Left hindlimb (tissue), 1 donor: ENCODE results near the gene PAK2.
"Not testable (repeated sequence)": the region's sequence is repeated elsewhere in the genome, so short reads cannot be mapped to it uniquely, and the experiment has no call there.

ENCODE experiments used
- DNase-seq: peaks from one replicate; pipeline ENCODE4 v3.0.0-alpha.2; 2018

Gene PAK2

GRCh38 chr3:196739671-196740480 lies at the start of gene PAK2:
Gene PAK2, plus strand, starts transcription at chr3:196739857. Its CDS starts 42,790 bp downstream, at chr3:196782647.
- DNase-seq = peak; percentile 94

GRCh38 chr3:196689941-196690660 lies 49.6 kb upstream of the PAK2 start:
- no peak for DNase-seq

- no peak for DNase-seq
Measured at GRCh38 chr3:196691386-196691785, 48.3 kb upstream of the PAK2 start.

GRCh38 chr3:196694202-196694638 lies 45.4 kb upstream of the PAK2 start:
- no peak for DNase-seq

- no peak for DNase-seq
Measured at GRCh38 chr3:196694941-196695848, 44.5 kb upstream of the PAK2 start.

- no peak for DNase-seq
Measured at GRCh38 chr3:196695849-196696226, 43.8 kb upstream of the PAK2 start.

- DNase-seq = no peak
Measured at GRCh38 chr3:196697270-196697669, 42.4 kb upstream of the PAK2 start.

GRCh38 chr3:196699749-196700148 lies 39.9 kb upstream of the PAK2 start:
- no peak for DNase-seq

- no peak for DNase-seq
Measured at GRCh38 chr3:196700801-196701200, 38.9 kb upstream of the PAK2 start.

GRCh38 chr3:196706327-196706726 lies 33.3 kb upstream of the PAK2 start:
- DNase-seq = no peak

GRCh38 chr3:196706731-196707130 lies 32.9 kb upstream of the PAK2 start:
- DNase-seq = no peak

GRCh38 chr3:196707566-196707965 lies 32.1 kb upstream of the PAK2 start:
- DNase-seq = no peak

GRCh38 chr3:196708467-196708866 lies 31.2 kb upstream of the PAK2 start:
- no peak for DNase-seq

- DNase-seq = peak; percentile 91
Measured at GRCh38 chr3:196711838-196712513, 27.7 kb upstream of the PAK2 start, which contains the start of the genes CEP19 and PIGX. Gene CEP19, minus strand, starts transcription at chr3:196712250. Its CDS starts 3,593 bp downstream, at chr3:196708657. Gene PIGX, plus strand, starts transcription at chr3:196712377.

GRCh38 chr3:196712514-196713413 lies 26.9 kb upstream of the PAK2 start:
- DNase-seq = no peak

- DNase-seq = not testable (repeated sequence)
Measured at GRCh38 chr3:196717162-196717561, 22.5 kb upstream of the PAK2 start.

- no peak for DNase-seq
Measured at GRCh38 chr3:196721097-196721496, 18.6 kb upstream of the PAK2 start.

- no peak for DNase-seq
Measured at GRCh38 chr3:196726788-196727675, 12.6 kb upstream of the PAK2 start.

- no peak for DNase-seq
Measured at GRCh38 chr3:196735751-196736150, 3.9 kb upstream of the PAK2 start.
